Activated CD8-positive, alpha-beta memory T cell treated with anti-CD3 and anti-CD28 coated beads for 1 hour (primary cell): ENCODE measurements around the gene SPRY4.
"Not testable (repeated sequence)": the region's sequence is repeated elsewhere in the genome, so short reads cannot be mapped to it uniquely, and the experiment has no call there.

Source experiments
- DNase-seq, 2 donors: peaks; one replicate each; pipeline ENCODE4 v3.0.0-alpha.2; 2020; ENCODE audit warnings: low read depth in 1 of 2; ENCODE audit errors: extremely low read depth in 1 of 2

SPRY4 gene

DNA sequence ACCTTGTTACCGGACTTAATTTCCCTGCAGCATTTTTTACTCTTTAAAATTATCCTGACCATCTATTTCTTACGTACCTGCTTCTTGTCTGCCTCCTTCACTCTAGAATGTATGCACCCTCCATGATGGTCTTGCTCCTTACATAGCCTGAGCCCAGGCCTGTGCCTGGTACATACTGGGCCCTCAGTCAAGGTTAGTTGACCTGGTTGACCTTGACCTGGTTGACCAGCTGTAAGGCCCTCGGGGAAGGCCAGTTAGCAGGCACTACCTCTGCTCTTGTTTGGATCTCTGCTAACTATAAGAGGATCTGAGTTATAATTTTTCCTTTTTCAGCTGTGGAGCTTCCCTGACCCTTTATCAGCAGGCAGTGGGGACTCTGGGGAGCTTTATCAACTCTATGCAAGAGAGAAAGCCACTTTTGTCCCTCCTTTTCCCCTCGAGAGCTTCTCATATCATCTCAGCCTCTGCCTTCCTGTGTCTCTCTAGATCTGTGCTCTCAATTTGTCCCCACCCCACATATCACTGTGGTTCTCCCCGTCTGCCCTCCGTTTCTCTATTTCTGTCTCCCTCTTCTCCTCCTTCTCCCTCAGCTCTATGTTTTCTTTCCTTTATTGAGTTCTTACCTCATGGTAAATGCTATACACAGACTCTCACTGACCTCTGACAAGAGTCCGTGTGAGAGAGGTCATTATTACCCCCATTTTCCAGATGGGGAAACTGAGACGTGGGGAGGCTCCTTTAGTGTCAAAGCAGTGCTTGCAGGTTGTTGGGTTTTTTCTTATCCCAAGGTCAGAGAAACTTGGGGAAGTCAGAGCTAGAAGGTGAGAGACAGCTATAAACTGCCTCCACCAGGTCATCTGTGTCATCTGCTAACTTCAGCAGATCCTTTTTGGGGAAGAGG lies 28.6 kb downstream of the SPRY4 start:
- no peak for DNase-seq

DNA sequence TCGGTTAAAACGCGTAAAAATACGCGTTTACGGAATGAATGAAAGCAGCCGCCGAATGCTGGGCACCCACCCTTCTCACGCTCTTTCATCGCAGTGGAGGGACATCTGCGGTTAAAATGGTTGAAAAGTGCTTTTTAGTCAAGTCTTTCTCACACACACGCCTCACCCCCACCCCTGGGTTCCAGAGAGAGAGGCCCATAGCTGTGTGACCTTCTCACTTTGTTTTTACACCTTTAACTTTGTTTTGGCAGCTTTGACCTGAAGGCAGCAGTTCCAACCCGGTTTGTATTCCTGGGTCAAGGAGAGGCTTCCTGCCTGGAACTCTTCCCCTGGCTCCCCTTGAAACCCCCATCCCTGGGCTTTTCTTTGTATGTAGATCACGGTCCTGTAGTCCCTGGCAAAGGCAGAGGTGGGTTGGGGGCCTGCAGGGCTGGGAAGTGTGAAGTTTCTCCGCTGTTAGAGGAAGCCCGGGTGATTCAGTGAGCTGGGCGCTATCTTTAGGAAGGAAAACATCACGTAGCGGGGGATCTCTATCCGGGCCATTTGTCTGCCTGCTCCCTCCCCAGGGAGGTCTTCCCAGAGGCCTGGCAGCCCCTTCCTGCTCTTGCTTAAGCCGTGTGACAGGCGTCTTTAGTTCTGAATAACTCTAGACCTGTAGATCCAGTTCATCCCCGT lies 29.6 kb downstream of the SPRY4 start:
- DNase-seq: no peak

DNA sequence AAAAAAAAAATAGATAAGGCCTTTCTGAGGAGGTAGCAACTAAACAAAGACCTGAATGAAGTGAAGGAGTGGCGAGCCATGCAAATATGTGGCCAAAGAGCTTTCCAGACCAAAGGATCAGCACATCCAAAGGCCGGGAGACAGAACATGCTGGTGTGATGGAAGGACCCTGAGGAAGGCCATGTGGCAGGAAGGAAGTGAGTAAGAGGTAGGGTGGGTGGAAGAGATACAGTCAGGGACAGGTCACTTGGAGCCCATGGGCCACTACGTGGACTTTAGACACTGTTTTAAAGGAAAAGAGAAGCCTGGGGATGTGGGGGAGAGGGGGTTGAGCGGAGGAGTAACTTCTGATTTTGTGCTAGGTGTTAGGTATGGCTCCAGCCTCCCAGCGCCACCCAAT lies 31.3 kb downstream of the SPRY4 start:
- no peak for DNase-seq

DNA sequence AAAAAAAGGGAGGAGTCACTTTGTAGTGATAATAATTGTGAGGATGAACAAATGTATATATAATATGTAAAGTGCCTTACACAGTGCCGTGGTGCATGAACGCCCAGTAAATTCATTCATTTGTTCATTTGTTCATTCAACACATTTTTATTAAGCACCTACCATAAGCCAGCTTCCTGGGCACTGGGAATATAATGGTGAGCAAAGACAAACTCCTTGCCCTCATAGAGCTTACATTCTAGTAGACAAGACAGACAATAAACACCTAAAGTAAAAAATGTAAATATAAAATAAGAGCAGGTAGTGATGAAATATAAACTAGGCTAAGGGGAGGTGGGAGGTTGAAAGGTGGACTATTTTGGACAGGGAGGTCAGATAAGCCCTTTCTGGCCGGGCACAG lies 32.0 kb downstream of the SPRY4 start:
- DNase-seq: no peak

DNA sequence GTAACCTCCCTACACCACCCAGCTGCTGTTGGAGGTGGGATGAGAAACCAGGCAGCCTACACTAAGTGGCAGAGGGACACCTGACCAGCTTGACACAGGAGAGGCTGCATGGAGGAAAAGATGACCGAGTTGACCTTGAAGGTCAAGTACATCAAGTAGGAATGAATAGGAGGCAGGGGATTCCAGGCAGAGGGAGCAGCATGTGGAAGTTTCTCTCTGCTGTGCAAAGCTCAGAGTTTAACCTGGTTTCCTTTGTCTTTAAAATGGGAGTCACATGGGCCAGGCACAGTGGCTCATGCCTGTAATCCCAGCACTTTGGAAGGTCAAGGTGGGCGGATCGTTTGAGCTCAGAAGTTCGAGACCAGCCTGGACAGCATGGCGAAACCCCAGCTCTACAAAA lies 32.6 kb downstream of the SPRY4 start:
- DNase-seq: no peak

DNA sequence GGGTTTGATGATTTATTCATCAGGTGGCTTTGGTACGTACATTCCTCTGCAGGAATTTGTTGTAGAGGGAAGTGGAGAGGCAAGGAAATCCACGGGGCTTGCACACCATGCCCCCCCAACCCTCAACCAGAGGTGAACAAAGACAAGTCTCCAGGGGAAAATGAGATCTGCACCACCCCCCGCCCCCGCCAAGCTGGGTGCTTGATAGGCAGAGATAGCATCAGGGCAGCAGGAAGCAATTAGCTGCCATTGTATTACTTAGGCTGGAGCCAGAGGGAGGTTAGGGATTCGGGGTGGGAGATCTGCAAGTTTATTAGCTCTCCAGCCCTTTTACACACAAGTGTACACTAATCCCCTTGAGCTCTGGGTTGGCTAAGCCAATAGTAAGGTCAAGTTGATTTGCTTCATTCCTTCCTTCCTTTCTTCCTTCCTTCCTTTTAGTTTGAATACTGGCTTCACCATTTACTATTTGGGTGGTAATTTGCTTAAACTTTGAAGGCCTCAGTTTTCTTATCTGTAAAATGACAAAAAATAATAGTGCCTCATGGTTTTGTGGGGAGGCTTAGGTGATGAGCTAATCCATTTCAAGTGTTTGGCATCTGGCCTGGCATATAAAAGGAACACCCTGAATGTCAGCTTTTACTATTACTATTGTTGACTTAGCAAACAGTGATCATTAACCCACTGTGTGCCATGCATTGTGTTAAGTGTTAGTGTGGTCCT lies 34.1 kb downstream of the SPRY4 start:
- DNase-seq: no peak

DNA sequence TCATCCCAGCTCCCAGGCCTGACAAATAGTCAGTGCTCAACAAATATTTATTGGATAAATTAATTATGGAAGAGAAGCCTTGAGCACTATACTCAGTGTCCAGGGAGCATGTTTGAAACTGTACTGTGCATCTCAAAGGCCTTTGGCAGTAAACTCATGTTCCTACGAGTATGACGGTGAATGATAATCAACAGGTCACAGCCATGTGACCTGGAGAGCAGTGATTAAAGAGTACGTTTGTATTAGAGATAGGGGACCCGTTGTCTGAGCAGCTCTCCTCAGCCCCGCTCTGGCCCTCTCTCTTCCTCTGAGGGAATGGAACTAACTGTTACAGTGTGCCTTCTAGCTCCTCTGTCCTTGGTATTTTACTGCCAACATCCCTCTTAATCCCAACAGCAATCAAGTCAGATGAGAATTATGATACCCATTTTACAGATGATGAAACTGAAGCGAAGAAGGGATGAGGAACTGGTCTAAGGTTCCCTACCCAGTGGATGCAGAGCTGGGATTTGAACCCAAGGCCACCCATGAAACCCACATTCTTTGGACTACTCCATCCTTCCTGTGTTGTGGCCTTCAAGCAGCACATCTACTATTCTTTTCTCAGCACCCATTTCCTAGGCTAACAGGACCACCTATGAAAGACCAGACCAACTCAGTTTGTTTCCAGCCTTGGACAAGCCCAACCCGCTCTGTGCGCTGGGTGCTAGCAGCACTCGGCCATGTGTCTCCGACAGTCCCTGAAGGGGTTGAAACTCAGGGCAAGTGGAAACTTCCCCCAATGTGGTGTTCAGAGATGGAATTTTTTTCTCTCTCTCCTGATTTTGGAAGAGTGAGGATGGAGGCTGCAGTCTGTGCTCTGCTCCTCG lies 34.9 kb downstream of the SPRY4 start:
- no peak for DNase-seq

DNA sequence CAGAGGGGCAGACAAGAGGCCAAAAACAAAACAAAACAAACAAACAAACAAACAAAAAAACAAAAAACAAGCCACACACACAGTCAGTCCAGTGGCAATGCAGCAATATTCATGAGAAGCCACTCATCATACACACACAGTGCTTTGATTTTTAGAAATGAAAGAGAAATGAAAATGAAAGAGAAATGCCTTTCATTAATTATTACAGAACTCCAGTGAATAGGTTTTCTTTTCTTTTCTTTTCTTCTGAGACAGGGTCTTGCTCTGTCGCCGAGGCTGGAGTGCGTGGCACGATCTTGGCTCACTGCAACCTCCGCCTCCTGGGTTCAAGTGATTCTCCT lies 36.9 kb downstream of the SPRY4 start:
- no peak for DNase-seq

DNA sequence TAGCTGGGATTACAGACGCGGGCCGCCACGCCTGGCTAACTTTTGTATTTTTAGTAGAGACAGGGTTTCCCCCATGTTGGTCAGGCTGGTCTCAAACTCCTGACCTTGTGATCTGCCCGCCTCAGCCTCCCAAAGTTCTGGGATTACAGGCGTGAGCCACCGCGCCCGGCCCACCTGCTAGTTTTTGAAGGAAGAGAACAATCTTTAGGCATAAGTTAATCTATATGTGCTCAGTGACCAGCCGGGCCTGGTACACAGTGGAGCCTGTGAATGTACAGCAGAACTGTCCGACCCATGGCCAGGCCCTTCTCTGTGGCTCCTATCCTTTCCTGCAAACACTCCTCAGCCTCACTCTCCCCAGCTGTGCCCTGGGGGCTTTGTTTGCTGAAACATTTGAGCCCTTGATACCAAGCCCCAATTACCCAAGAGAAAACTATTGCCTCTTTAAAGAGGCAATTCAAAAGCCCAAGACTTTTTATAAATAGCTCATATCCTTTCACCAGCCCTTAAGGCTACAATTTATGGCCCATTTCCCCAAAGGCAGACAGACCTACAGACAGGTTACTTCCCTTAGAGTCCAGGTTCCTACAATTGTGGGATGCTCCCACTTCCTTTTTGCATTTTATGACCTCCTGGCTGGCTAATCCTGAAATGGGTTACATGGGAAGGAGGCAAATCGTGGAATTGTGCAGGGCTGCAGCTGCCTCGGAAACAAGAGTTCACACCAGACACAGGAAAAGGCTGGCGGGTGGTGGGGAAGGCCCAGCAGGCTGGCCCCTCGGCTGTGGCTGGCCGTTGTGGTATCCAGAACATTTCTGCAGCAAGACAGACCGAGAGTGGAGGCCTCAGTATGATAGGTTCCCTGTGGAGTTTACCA lies 37.5 kb downstream of the SPRY4 start:
- no peak for DNase-seq

DNA sequence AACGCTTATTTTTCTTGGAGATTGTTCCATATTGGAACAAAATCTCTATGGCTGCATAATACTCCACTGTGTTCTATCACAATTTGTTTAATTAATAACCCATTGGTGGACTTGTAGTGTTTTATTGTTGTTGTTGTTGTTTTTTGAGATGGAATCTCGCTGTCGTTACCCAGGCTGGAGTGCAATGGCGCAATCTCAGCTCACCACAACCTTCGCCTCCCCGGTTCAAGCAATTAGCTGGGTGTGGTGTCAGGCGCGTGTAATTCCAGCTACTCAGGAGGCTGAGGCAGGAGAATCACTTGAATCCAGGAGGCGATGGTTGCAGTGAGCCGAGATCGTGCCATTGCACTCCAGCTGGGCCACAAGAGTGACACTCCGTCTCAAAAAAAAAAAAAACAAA lies 38.7 kb downstream of the SPRY4 start:
- DNase-seq: no peak

DNA sequence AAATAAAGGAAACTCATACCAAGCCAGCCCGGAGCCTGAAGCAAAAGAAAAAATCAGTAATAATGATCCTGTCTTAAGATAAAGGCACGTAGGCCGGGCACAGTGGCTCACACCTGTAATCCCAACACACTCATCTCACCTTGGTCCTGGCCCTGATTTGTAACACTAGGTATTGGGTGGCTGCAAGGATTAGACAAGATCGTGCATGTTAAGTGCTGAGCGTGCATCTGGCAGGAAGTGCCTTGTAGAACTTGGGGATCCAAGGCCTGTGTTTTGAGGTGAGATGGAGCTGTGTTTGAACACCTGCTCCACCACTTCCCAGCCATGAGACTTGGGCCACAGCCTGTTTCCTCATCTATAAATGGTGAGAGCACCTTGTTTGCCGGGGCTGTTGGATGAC lies 41.5 kb downstream of the SPRY4 start:
- no peak for DNase-seq

DNA sequence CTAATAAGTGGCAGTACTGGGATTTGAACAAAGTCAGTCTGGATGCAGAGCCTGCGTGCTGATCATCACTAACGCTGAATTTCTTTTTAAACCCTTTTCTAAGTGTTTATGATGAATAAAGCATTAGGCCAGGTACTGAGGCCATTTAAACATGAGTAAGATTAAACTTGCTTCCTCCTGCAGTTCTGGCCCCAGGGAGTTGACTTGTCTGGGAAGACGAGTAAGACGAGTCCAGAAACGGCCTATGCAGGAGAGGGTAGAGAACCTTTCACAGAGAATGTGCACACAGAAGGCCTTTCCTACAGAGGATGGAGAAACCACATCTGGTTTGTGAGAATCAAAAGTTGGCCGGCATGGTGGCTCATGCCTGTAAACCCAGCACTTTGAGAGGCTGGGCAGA lies 42.9 kb downstream of the SPRY4 start:
- no peak for DNase-seq

DNA sequence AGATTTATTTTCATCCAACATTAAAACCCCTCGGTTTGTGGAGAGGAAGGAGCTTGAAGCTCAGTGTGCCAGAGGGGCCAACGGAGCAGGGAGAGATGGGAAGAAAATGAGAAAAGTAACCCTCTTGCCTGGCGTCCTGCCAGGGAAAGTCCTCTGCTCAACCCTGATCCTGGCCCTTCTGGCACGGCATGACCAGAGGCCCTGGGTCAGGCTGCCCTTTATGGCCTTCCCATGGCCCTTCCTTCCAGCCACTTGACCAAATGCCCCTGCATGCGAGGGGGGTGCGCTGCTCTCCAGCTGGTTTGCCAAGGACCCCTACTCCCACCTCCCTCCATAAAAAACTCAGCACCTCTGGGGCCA lies 43.8 kb downstream of the SPRY4 start:
- no peak for DNase-seq

DNA sequence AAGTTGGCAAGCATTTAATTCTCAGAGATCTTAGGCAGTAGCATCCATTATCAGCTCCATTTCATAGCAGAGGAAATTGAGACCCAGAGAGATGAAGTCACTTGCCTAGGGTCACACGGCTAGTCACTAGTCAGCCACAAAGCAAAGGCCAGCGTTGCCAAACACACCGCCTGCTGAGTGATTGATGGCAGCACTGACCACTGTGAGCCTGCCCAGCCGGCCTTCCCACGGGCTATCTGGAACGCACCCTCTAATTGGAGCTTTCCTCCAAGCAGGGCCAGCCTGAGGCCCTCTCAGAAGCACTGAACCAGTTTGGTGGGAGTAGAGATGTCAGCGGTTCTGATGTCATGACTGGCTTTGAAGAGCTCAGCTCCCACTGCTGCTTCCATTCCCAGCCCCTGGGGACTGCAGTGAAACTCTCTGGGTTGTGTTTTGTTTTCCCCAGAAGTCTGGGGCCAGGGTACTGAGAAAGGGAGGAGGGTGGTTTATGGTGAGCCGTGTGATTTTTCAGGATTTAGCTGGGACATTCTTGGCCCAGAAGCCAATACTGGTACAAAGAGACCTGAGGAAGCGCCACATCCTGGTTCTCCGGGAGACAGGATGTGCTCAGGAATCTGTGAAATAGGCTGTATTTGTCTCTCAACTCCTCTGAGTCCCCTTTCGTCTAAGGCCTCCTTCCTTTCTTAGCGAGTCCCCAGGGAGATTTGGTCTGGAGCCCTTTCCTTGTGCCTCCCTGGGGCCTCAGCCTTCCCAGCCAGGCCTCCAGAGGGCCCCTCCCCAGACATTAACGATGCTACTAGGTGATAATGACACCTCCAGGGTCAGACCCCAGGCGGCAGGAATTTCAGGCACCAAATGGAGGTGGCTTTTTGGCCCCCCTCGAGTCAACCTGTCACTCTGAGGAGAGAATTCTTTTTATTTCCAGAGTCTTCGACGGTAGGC lies 44.5 kb downstream of the SPRY4 start:
- DNase-seq: no peak

DNA sequence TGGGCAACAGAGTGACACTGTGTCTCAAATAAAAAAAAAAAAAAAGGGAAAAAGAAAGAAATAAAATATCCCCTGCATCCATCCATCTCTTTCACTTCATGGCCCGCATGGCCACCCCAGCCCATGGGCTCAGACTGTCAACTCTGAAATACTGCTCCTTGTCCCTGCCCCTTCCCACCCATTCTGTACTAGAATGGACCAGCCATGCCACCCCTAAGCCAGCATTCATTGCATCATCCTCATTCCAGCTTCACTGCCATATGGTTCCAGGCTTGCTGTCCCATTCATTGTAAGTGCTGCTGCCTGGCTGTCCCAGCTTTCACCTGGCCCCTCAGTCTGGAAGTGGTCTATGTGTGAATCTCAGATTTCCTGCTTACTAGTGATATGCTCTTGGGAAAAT lies 46.2 kb downstream of the SPRY4 start:
- DNase-seq: no peak

DNA sequence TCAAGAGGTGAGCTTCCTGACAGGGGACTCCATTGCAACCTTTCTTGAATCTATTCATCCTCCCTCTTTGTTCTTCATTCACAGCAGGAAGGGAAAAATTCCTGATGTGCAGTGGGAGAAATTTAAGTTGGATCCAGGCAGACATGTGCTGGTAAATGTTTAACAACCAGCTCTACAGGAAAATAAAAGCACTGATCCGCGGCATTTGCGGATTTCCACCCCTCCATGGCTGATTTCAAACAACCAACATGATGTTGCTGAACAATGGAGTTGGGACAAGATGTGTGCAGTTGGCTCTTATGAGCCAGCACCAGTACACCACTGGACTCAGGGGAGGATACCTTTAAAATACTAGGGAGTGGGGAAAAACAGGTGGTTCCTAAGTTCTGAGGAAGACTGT lies 47.0 kb downstream of the SPRY4 start:
- no peak for DNase-seq

DNA sequence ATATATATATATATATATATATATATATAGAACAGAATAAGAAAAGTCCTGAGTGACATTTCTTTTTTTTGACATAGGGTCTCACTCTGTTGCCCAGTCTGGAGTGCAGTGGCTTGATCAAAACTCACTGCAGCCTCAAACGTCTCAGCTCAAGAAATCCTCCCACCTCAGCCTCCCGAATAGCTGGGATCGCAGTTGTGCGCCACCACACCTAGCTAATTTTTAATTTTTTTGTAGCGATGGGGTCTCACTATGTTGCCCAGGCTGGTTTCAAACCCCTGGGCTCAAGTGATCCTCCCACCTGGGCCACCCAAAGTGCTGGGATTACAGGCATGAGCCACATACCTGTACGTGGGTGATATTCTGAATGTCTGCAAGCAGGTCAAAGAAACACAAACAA lies 48.3 kb downstream of the SPRY4 start:
- no peak for DNase-seq

DNA sequence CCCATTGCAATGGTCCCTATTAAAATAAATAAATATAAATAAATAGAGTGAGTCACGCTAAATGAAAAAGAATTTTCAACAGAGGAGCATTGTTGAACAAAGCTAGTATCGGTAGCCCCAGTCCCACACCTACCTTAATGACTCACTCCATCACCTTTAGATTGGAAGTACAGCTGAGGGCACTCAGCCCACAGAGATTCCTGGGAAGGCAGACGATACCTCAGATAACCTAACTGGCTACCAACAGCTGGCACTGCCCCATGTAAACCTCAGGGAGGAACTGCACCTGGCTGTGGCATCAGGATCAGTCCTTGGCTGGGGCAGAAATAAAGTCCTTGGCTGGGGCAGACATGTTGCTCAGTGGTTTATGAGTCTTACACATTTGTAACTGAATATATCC lies 49.3 kb downstream of the SPRY4 start:
- no peak for DNase-seq

DNA sequence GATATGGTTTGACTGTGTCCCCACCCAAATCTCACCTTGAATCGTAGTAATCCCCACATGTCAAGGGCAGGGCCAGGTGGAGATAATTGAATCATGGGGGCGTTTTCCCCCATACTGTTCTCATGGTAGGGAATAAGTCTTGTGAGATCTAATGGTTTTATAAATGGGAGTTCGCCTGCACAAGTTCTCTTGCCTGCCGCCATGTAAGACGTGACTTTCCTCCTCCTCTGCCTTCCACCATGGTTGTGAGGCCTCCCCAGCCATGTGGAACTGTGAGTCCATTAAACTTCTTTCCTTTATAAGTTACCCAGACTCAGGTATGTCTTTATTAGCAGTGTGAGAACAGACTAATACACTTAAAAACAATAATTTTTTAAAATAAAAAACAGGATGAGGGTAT lies 52.2 kb downstream of the SPRY4 start:
- not testable (repeated sequence) for DNase-seq
